H1 (cell line): ENCODE results near the gene NOL12. TPM values are rescaled to one million over a fixed set of nuclear protein-coding genes. Genes with fewer than 3 reads are reported as not detected.
A peak's percentile ranks its signal among the peaks of the same experiment; 100 is the strongest.

Experiments used
- BACH1 ChIP-seq: IDR thresholded peaks from 2 replicates; pipeline ENCODE4 v1.6.1; 2012; ENCODE audit warnings: low read length, improper control_type of control experiment
- CBX8 ChIP-seq: fragments of 300-800, 300-1000 bp; sonication (generic); IDR thresholded peaks from 2 replicates; pipeline ENCODE4 v1.7.1; 2016; ENCODE audit warnings: low read depth, low read length, borderline replicate concordance
- CHD1 ChIP-seq: IDR thresholded peaks from 2 replicates; pipeline ENCODE4 v1.6.1; 2012; ENCODE audit warnings: low read depth, low read length, improper control_type of control experiment
- EZH2 ChIP-seq: fragments of 200-600 bp; sonication (generic); IDR thresholded peaks from 2 replicates; pipeline ENCODE4 v1.7.1; 2012; ENCODE audit warnings: low read depth, mild to moderate bottlenecking, moderate library complexity, low read length, inconsistent platforms; ENCODE audit not compliant: severe bottlenecking
- JUND ChIP-seq: IDR thresholded peaks from 2 replicates; pipeline ENCODE4 v1.6.1; 2011; ENCODE audit warnings: mild to moderate bottlenecking, improper control_type of control experiment, low read length
- KDM1A ChIP-seq: fragments of 200-600, 300-600 bp; sonication (generic); IDR thresholded peaks from 2 replicates; pipeline ENCODE4 v1.7.1; 2016; ENCODE audit warnings: mild to moderate bottlenecking, low read length, borderline replicate concordance
- POLR2A ChIP-seq, 2 experiments: IDR thresholded peaks; 1 replicate in 1 of 2; 2 replicates in 1 of 2; pipeline ENCODE4 v1.6.1; 2011; ENCODE audit warnings: low read depth in 2 of 2, low read length in 2 of 2, mild to moderate bottlenecking in 2 of 2; ENCODE audit errors: control extremely low read depth in 1 of 2
- RAD21 ChIP-seq, 2 experiments: IDR thresholded peaks in 1 of 2; conservative IDR thresholded peaks in 1 of 2; 2 replicates each; pipeline ENCODE4 v1.6.1; 2011; ENCODE audit warnings: low read depth in 2 of 2, low read length in 2 of 2, improper control_type of control experiment in 1 of 2, inconsistent platforms in 1 of 2, mild to moderate bottlenecking in 1 of 2, moderate library complexity in 1 of 2
- RFX5 ChIP-seq: IDR thresholded peaks from 2 replicates; pipeline ENCODE4 v1.6.1; 2011; ENCODE audit warnings: low read depth, low read length, improper control_type of control experiment, borderline replicate concordance
- RXRA ChIP-seq: IDR thresholded peaks from 2 replicates; pipeline ENCODE4 v1.6.1; 2011; ENCODE audit warnings: low read depth, mild to moderate bottlenecking, low read length, moderate library complexity; ENCODE audit not compliant: insufficient read depth
- SP1 ChIP-seq: IDR thresholded peaks from 2 replicates; pipeline ENCODE4 v1.6.1; 2011; ENCODE audit warnings: low read depth, low read length
- SP4 ChIP-seq: IDR thresholded peaks from 2 replicates; pipeline ENCODE4 v1.6.1; 2012; ENCODE audit warnings: low read length, inconsistent platforms
- SRF ChIP-seq: IDR thresholded peaks from 2 replicates; pipeline ENCODE4 v1.6.1; 2011; ENCODE audit warnings: mild to moderate bottlenecking, low read depth, low read length, moderate library complexity
- TAF1 ChIP-seq: IDR thresholded peaks from 2 replicates; pipeline ENCODE4 v1.6.1; 2011; ENCODE audit warnings: mild to moderate bottlenecking, low read depth, low read length
- TAF7 ChIP-seq: optimal IDR thresholded peaks from 2 replicates; pipeline ENCODE3; 2011; ENCODE audit warnings: low read depth, mild to moderate bottlenecking, inconsistent platforms, low read length, moderate library complexity, borderline replicate concordance
- TBP ChIP-seq: IDR thresholded peaks from 2 replicates; pipeline ENCODE4 v1.6.1; 2011; ENCODE audit warnings: low read depth, low read length, improper control_type of control experiment
- ZNF274 ChIP-seq: IDR thresholded peaks from 2 replicates; pipeline ENCODE4 v1.7.0; 2012; ENCODE audit warnings: low read length, borderline replicate concordance; ENCODE audit errors: extremely low read depth
- polyA plus RNA-seq, 7 experiments: library from polyadenylated mRNA; depleted of rRNA in 3 of 7; stranded (reverse) in 5 of 7; unstranded in 2 of 7; fragments of >200 nt in 5 of 7; fragments of 200-250 nt in 2 of 7; gene quantifications; 1 replicate in 5 of 7; 2 replicates in 1 of 7; 4 replicates in 1 of 7; pipeline versions ENCODE4 v1.2.1 to v1.2.3, GENCODE V29; 2011 to 2013; ENCODE audit warnings: missing spikeins in 2 of 7, mixed read lengths in 2 of 7
- total RNA-seq: library from RNA; stranded (reverse); fragmentation: NEBNext Ultra II Directional; extraction: Animal tissue kit (Norgen Biotek cat#: 25700); gene quantifications from 2 replicates; pipeline ENCODE4 v1.2.1, GENCODE V29; 2021
- TF ChIP-seq, protein P1 (sequence below): IDR thresholded peaks from 2 replicates; pipeline ENCODE4 v1.6.1; 2011; ENCODE audit warnings: low read depth, mild to moderate bottlenecking, low read length; ENCODE audit not compliant: insufficient read depth
- TF ChIP-seq, protein P2 (sequence below): IDR thresholded peaks from 2 replicates; pipeline ENCODE4 v1.6.1; 2012; ENCODE audit warnings: inconsistent platforms
- TF ChIP-seq, protein P3 (sequence below): IDR thresholded peaks from 2 replicates; pipeline ENCODE4 v1.6.1; 2012; ENCODE audit warnings: inconsistent platforms
- TF ChIP-seq, protein P4 (sequence below): IDR thresholded peaks from 2 replicates; pipeline ENCODE4 v1.6.1; 2011; ENCODE audit warnings: low read length, improper control_type of control experiment

NOL12 gene
- total and polyA plus RNA-seq, 2 of the 8 experiments (the other 6 are each of a cell fraction or from before 2014, with no cell fraction given), result 25.3 to 28.3 TPM

DNA sequence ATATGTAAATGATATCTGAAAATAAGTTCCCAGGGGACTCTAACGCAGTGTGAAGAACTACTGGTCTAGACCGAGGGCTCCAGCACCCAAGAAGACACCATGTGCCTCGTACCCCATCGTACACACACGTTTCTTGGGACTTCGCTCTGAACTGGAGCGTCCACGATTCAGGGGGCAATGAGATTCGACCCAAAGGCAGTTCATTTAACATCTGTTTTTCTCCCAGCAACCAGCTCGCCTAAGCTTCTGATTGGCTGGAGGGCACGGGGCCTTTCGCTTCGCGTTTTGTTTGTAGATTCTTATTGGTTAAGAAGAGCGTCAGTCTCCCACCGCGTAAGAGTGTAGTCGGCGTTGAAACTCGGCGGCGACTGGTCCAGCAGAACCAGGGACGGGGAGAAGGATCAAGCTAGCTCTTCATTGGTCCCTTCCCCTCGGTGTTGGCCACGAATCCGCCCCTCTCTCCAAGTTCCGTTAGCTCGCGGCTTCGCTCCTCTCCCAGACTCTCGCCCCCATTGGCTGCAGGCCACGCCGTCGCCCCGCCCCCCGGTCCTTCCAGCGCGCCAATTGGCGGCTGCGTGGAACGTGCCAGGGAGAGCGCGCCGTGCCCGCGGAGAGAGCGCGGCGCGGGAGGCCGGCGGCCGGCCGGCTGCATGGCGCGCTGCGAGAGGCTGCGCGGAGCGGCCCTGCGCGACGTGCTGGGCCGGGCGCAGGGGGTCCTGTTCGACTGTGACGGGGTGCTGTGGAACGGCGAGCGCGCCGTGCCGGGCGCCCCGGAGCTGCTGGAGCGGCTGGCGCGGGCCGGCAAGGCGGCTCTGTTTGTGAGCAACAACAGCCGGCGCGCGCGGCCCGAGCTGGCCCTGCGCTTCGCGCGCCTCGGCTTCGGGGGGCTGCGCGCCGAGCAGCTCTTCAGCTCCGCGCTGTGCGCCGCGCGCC lies 27.7 kb upstream of the NOL12 start, which contains the start of gene PDXP (continued):
- TF ChIP-seq, protein P1, sequence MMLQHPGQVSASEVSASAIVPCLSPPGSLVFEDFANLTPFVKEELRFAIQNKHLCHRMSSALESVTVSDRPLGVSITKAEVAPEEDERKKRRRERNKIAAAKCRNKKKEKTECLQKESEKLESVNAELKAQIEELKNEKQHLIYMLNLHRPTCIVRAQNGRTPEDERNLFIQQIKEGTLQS, result no peak
- TF ChIP-seq RAD21 (IDR thresholded peaks at IDR 0.05 in 1 of 2, conservative IDR thresholded peaks at IDR 0.05 in 1 of 2; ENCODE audit: low read depth in 2 of 2, low read length in 2 of 2) (no peak), EZH2 (no peak), POLR2A (IDR thresholded peaks at IDR 0.05; ENCODE audit: control extremely low read depth in 1 of 2, low read depth in 2 of 2, low read length in 2 of 2) (peak in 1 of 2 experiments; percentile 63; a peak in 2 of 3 replicates), CBX8 (no peak), ZNF274 (no peak), TAF7 (peak; percentile 16), SP4 (0 out of 2 replicates have a peak, but pooled peaks have one; percentile 58), CHD1 (no peak), RFX5 (peak; percentile 95), RXRA (no peak), BACH1 (peak; percentile 17; the same call in 1 of the 2 replicates), SRF (no peak), TBP (0 out of 2 replicates have a peak, but pooled peaks have one; percentile 18), KDM1A (peak; percentile 88), JUND (no peak), SP1 (peak; percentile 99), TAF1 (peak; percentile 51; the same call in 1 of the 2 replicates)
- TF ChIP-seq, protein P2, sequence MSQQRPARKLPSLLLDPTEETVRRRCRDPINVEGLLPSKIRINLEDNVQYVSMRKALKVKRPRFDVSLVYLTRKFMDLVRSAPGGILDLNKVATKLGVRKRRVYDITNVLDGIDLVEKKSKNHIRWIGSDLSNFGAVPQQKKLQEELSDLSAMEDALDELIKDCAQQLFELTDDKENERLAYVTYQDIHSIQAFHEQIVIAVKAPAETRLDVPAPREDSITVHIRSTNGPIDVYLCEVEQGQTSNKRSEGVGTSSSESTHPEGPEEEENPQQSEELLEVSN, result peak; percentile 90
- TF ChIP-seq, protein P3, sequence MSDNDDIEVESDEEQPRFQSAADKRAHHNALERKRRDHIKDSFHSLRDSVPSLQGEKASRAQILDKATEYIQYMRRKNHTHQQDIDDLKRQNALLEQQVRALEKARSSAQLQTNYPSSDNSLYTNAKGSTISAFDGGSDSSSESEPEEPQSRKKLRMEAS, result peak; percentile 95
- TF ChIP-seq, protein P4, sequence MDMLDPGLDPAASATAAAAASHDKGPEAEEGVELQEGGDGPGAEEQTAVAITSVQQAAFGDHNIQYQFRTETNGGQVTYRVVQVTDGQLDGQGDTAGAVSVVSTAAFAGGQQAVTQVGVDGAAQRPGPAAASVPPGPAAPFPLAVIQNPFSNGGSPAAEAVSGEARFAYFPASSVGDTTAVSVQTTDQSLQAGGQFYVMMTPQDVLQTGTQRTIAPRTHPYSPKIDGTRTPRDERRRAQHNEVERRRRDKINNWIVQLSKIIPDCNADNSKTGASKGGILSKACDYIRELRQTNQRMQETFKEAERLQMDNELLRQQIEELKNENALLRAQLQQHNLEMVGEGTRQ, result peak; percentile 24; the same call in 1 of the 2 replicates
